ENCODE results near the gene ZNF575.
A peak's percentile ranks its signal among the peaks of the same experiment; 100 is the strongest.

The ZNF575 gene

DNA sequence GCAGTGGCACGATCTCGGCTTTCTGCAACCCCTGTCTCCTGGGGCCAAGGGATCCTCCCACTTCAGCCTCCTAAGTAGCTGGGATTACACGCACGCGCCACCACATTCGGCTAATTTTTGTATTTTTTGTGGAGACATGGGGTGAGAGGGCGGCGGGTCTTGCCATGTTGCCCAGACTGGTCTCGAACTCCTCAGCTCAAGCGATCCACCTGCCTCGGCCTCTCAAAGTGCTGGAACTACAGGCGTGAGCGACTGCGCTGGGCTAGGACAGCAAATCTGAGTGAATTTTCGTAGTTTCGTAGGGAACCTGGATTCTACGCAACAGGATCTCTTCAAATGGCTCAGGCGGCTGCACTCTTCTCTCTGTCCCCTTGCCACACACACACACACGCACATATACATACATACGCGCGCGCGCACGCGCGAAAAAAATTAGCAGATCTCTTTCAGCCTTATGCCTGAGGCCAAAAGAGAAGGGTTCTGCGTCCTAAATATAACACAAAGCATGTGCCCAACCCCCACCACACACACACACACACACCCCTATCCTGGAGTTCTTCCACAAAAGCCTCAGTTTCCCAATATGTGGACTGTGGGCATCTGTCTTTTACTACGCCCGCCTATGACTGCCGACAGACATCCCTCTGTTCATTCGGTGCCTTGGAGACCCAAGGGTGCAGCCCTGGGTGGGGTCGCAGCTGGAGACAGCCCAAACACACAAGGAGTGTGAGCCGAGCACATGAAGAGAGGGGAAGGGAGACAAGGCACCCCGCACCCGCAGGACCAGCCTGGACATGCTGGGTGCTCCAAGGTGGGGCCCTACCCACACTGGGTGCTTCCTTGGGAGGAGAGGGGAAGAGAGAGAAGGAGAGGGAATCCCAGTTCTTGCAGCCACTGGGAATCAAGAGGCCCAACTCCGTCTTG, 43.2 kb downstream of the ZNF575 start:
- no peak for TF ChIP-seq CTCF (IDR thresholded peaks at IDR 0.05; ENCODE audit: low read depth, low read length, missing control alignments)
- DNase-seq (ENCODE audit: low read depth): no peak
- in situ Hi-C loops (cut with HindIII; ENCODE audit: low sequenced_read_pairs): no loop called here
- H3K4me3 ChIP-seq (ENCODE audit: low read depth, low read length): peak overlapping the region; percentile 93

GRCh38 chr19:43578787-43579186, 45.8 kb downstream of the ZNF575 start:
- no peak for TF ChIP-seq CTCF (IDR thresholded peaks at IDR 0.05; ENCODE audit: low read depth, low read length, missing control alignments)
- in situ Hi-C loops (cut with HindIII; ENCODE audit: low sequenced_read_pairs): no loop called here
- DNase-seq (ENCODE audit: low read depth): no peak
- H3K4me3 ChIP-seq (ENCODE audit: low read depth, low read length): no peak overlapping the region

DNA sequence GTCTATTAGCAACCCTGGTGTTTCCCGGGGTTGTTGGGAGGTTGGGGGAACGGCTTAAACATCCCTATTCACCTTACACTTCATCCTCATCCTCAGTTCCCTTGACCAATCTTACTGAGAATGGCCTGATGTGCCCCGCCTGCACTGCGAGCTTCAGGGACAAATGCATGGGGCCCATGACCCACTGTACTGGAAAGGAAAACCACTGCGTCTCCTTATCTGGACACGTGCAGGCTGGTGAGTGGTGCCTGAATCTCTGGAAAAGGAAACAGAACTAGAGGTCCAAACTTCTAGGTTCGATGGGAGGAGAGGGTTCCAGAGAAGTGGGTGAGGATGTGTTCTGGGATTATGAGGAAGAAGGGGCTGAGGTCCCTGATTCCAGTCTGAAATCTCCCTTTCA, 48.5 kb downstream of the ZNF575 start:
- peak overlapping the region; percentile 41 for H3K4me3 ChIP-seq (ENCODE audit: low read depth, low read length)
- in situ Hi-C loops (cut with HindIII; ENCODE audit: low sequenced_read_pairs): no loop called here
- no peak for TF ChIP-seq CTCF (IDR thresholded peaks at IDR 0.05; ENCODE audit: low read depth, low read length, missing control alignments)
- no peak for DNase-seq (ENCODE audit: low read depth)

DNA sequence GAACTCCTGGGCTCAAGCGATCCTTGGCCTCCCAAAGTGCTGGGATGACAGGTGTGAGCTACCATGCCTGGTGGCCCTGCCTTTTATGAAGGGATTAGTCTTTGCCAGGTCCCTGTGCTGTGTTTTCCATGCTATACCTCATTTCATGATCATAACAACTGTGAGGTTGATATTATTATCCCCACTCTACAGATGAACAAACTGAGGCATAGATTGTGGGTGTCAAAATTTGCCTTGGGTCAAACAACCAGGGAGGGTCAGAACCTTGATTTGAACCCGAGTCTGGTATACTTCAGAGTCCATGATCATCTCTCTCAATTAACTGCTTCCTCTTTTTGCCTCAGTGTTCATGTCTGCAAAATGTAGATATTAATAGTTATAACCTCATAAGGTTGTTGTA, 49.5 kb downstream of the ZNF575 start:
- in situ Hi-C loops (cut with HindIII; ENCODE audit: low sequenced_read_pairs): no loop called here
- no peak for DNase-seq (ENCODE audit: low read depth)
- H3K4me3 ChIP-seq (ENCODE audit: low read depth, low read length): no peak overlapping the region
- no peak for TF ChIP-seq CTCF (IDR thresholded peaks at IDR 0.05; ENCODE audit: low read depth, low read length, missing control alignments)

DNA sequence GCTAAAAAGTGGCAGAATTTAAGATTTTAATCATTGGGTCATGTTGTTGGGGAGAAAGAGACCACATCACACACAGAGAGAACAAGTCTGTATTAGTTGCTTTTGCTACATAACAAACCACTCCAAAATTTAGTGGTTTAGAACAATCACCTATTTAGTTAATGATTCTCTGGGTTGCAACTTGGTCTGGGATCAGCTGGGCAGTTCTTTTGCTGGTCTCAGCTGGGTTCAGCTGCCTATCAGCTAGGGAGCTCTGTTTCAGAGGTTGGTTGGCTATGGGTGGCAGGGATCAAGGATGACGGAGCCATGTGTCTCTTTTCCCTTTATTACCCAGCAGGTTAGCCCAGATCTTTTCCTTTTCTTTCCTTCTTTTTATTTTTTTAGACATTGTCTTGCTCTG, 51.5 kb downstream of the ZNF575 start:
- H3K4me3 ChIP-seq (ENCODE audit: low read depth, low read length): no peak overlapping the region
- in situ Hi-C loops (cut with HindIII; ENCODE audit: low sequenced_read_pairs): no loop called here
- no peak for DNase-seq (ENCODE audit: low read depth)
- no peak for TF ChIP-seq CTCF (IDR thresholded peaks at IDR 0.05; ENCODE audit: low read depth, low read length, missing control alignments)
